ENCODE measurements around the gene TMCO6. TPM values are rescaled to one million over a fixed set of nuclear protein-coding genes. Genes with fewer than 3 reads are reported as not detected.
"Not testable (repeated sequence)": the region's sequence is repeated elsewhere in the genome, so short reads cannot be mapped to it uniquely, and the experiment has no call there.

Gene TMCO6
- total and polyA plus RNA-seq, 2 of the 4 experiments (the other 2 are of a cell fraction) = 6.6 to 10.6 TPM

- no peaks in the 10 kb centered on the region for H4K20me1 ChIP-seq (ENCODE audit: insufficient read depth, low read length)
- no peak overlapping the region for H3K56ac ChIP-seq (ENCODE audit: extremely low read depth, insufficient read depth, low read length)
- BruUV-seq (replicated peaks) = no TSS peak
- H3K79me1 ChIP-seq (ENCODE audit: low read depth in 1 of 2, low read length in 2 of 2) = peaks cover 0 to 7% of the 10 kb centered on the region in 2 experiments; a peak in 1 of 4 replicates
- H2AK9ac ChIP-seq (replicated peaks; ENCODE audit: low read depth, low read length, poor library complexity) = no peak overlapping the region
- POLR2A ChIA-PET (ENCODE audit: unreplicated experiment) = no interaction called here
- no peaks in the 10 kb centered on the region for H3K4me1 ChIP-seq (ENCODE audit: control insufficient read depth, insufficient read depth, low read length)
- intact Hi-C loops (cut with micrococcal nuclease) (no loop called here), in situ Hi-C loops (cut with MboI; ENCODE audit: low sequenced_read_pairs) (no loop called here), dilution Hi-C loops (cut with HindIII; ENCODE audit: low sequenced_read_pairs, unreplicated experiment) (no loop called here)
- H3K9me3 ChIP-seq (ENCODE audit: control insufficient read depth, insufficient read depth, low read length) = no peaks in the 10 kb centered on the region
- no peak overlapping the region for H3K14ac ChIP-seq (replicated peaks; ENCODE audit: low read depth, low read length)
- no peak overlapping the region for H2BK15ac ChIP-seq (ENCODE audit: low read depth, low read length)
- no peak overlapping the region for H2BK5ac ChIP-seq (ENCODE audit: low read depth, low read length, poor library complexity, severe bottlenecking)
- H4K8ac ChIP-seq (ENCODE audit: low read depth in 2 of 2, low read length in 2 of 2) = no peak overlapping the region
- no peaks in the 10 kb centered on the region for H3K27me3 ChIP-seq (ENCODE audit: control insufficient read depth, insufficient read depth, low read length)
- DNase-seq (no peak), ATAC-seq (ENCODE audit: low read depth) (no peak)
- CTCF ChIA-PET = no interaction called here
- no peak overlapping the region for H3K23ac ChIP-seq (ENCODE audit: low read depth, low read length)
- no peak overlapping the region for H4K91ac ChIP-seq (ENCODE audit: insufficient read depth, low read depth, low read length)
- no peak overlapping the region for H3K4ac ChIP-seq (ENCODE audit: low read depth, low read length)
- TF ChIP-seq BHLHE40 (IDR thresholded peaks at IDR 0.05; ENCODE audit: low read depth, low read length) (no peak), CEBPB (IDR thresholded peaks at IDR 0.05; ENCODE audit: low read depth, low read length) (no peak), FOS (IDR thresholded peaks at IDR 0.05; ENCODE audit: low read depth, low read length) (no peak), MAFK (IDR thresholded peaks at IDR 0.05; ENCODE audit: low read depth, low read length) (no peak), NFE2L2 (IDR thresholded peaks at IDR 0.05; ENCODE audit: low read depth, low read length) (no peak), RCOR1 (IDR thresholded peaks at IDR 0.05; ENCODE audit: insufficient replicate concordance, low read length) (no peak), MXI1 (IDR thresholded peaks at IDR 0.05; ENCODE audit: borderline replicate concordance, low read depth, low read length) (no peak), RFX5 (IDR thresholded peaks at IDR 0.05; ENCODE audit: low read depth, low read length) (no peak), RAD21 (IDR thresholded peaks at IDR 0.05; ENCODE audit: low read length) (no peak)
- no peak overlapping the region for H3K27ac ChIP-seq (ENCODE audit: insufficient read depth, low read length)
- H3K9me1 ChIP-seq (ENCODE audit: insufficient read depth, low read length) = no peaks in the 10 kb centered on the region
- no peak overlapping the region for H4K5ac ChIP-seq (ENCODE audit: low read depth, low read length)
- no peak overlapping the region for H2BK20ac ChIP-seq (ENCODE audit: low read depth, low read length)
- no peak overlapping the region for H2BK120ac ChIP-seq (ENCODE audit: low read depth, low read length)
- WGBS, 2 experiments (ENCODE audit: extremely low coverage in 2 of 2, insufficient read length in 1 of 2) = 98% methylated on average over 14 of the region's 17 CpGs; no CpG with 5 or more reads in 1 of the 2 experiments
- H2AFZ ChIP-seq (replicated peaks; ENCODE audit: low read length, poor library complexity) = no peak overlapping the region
- H3K4me2 ChIP-seq (ENCODE audit: low read depth, low read length) = no peak overlapping the region
- H3K4me3 ChIP-seq (ENCODE audit: insufficient read depth, low read depth, low read length) = no peak overlapping the region
- H3K36me3 ChIP-seq (ENCODE audit: control insufficient read depth, insufficient read depth, low read length) = peaks cover 69% of the 10 kb centered on the region
- no peak overlapping the region for H3K18ac ChIP-seq (ENCODE audit: low read depth, low read length)
- H3K9ac ChIP-seq (ENCODE audit: low read depth, low read length) = no peak overlapping the region
- no peak overlapping the region for H2AK5ac ChIP-seq (ENCODE audit: low read depth, low read length)
Measured at GRCh38 chr5:140658870-140659269, 19.6 kb downstream of the TMCO6 start.

- H2AK5ac ChIP-seq (ENCODE audit: low read depth, low read length); H2AFZ ChIP-seq (replicated peaks; ENCODE audit: low read length, poor library complexity); H4K8ac ChIP-seq (ENCODE audit: low read depth in 2 of 2, low read length in 2 of 2); H3K4me3 ChIP-seq (ENCODE audit: insufficient read depth, low read depth, low read length); H2BK5ac ChIP-seq (ENCODE audit: low read depth, low read length, poor library complexity, severe bottlenecking); H3K4me2 ChIP-seq (ENCODE audit: low read depth, low read length); in situ Hi-C loops (cut with MboI; ENCODE audit: low sequenced_read_pairs); H3K14ac ChIP-seq (replicated peaks; ENCODE audit: low read depth, low read length); H3K27me3 ChIP-seq (ENCODE audit: control insufficient read depth, insufficient read depth, low read length); POLR2A ChIA-PET (ENCODE audit: unreplicated experiment); H2BK120ac ChIP-seq (ENCODE audit: low read depth, low read length); H2AK9ac ChIP-seq (replicated peaks; ENCODE audit: low read depth, low read length, poor library complexity); H2BK20ac ChIP-seq (ENCODE audit: low read depth, low read length); H4K5ac ChIP-seq (ENCODE audit: low read depth, low read length); H4K20me1 ChIP-seq (ENCODE audit: insufficient read depth, low read length); ATAC-seq (ENCODE audit: low read depth); BruUV-seq (replicated peaks); H2BK15ac ChIP-seq (ENCODE audit: low read depth, low read length); dilution Hi-C loops (cut with HindIII; ENCODE audit: low sequenced_read_pairs, unreplicated experiment); DNase-seq; H4K91ac ChIP-seq (ENCODE audit: insufficient read depth, low read depth, low read length); H3K79me1 ChIP-seq (ENCODE audit: low read depth in 1 of 2, low read length in 2 of 2); H3K27ac ChIP-seq (ENCODE audit: insufficient read depth, low read length); H3K4ac ChIP-seq (ENCODE audit: low read depth, low read length); H3K18ac ChIP-seq (ENCODE audit: low read depth, low read length); H3K56ac ChIP-seq (ENCODE audit: extremely low read depth, insufficient read depth, low read length); CTCF ChIA-PET; H3K9me1 ChIP-seq (ENCODE audit: insufficient read depth, low read length); H3K9me3 ChIP-seq (ENCODE audit: control insufficient read depth, insufficient read depth, low read length); H3K9ac ChIP-seq (ENCODE audit: low read depth, low read length); H3K4me1 ChIP-seq (ENCODE audit: control insufficient read depth, insufficient read depth, low read length); H3K23ac ChIP-seq (ENCODE audit: low read depth, low read length): not testable (repeated sequence)
- intact Hi-C loops (cut with micrococcal nuclease) = loop anchor here (2.0 kb wide), 1 partner anchor 14 kb away; the partner anchor contains the start of genes IK and NDUFA2
- WGBS, 2 experiments (ENCODE audit: extremely low coverage in 2 of 2, insufficient read length in 1 of 2) = 33% methylated on average over 1 of the region's 6 CpGs; no CpG with 5 or more reads in 1 of the 2 experiments
- H3K36me3 ChIP-seq (ENCODE audit: control insufficient read depth, insufficient read depth, low read length) = peaks cover 59% of the 10 kb centered on the region
Measured at GRCh38 chr5:140660371-140660770, 21.1 kb downstream of the TMCO6 start.

Data from IMR-90 (cell line).